HFFc6 (cell line): Measurements from ENCODE around the gene KBTBD12. TPM values are rescaled to one million over a fixed set of nuclear protein-coding genes. Genes with fewer than 3 reads are reported as not detected.

Source experiments
- DNase-seq: peaks from one replicate; pipeline ENCODE4 v3.0.0-alpha.2; 2018
- H3K27ac Mint-ChIP-seq: 2 replicates; pipeline ENCODE4 v1.8.0; 2020; ENCODE audit warnings: mild to moderate bottlenecking, mixed read lengths
- H3K27me3 Mint-ChIP-seq: 2 replicates; pipeline ENCODE4 v1.8.0; 2021; ENCODE audit warnings: mild to moderate bottlenecking, moderate library complexity, mixed read lengths; ENCODE audit not compliant: insufficient read depth
- H3K36me3 Mint-ChIP-seq: 2 replicates; pipeline ENCODE4 v1.8.0; 2021; ENCODE audit warnings: low read depth, mixed read lengths
- H3K4me1 Mint-ChIP-seq: 2 replicates; pipeline ENCODE4 v1.8.0; 2020; ENCODE audit warnings: low read depth, mixed read lengths
- H3K4me3 Mint-ChIP-seq: 2 replicates; pipeline ENCODE4 v1.8.0; 2020; ENCODE audit warnings: mild to moderate bottlenecking, moderate library complexity, mixed read lengths
- H3K9me3 Mint-ChIP-seq: 2 replicates; pipeline ENCODE4 v1.8.0; 2020; ENCODE audit warnings: mild to moderate bottlenecking, mixed read lengths
- CTCF ChIP-seq: fragments of 200-600 bp; sonication (generic); IDR thresholded peaks from 2 replicates; pipeline ENCODE4 v1.5.0; 2021; ENCODE audit warnings: antibody characterized with exemption, mild to moderate bottlenecking
- total RNA-seq, 6 experiments: library from RNA; stranded (reverse); fragmentation: NEBNext Ultra II Directional; extraction: Animal tissue kit (Norgen Biotek cat#: 25700); gene quantifications; 2 replicates in 1 of 6; 3 replicates in 5 of 6; pipeline ENCODE4 v1.2.3, GENCODE V29; 2021

KBTBD12 gene
- total RNA-seq, 6 experiments from 2014 or later = not detected

DNA sequence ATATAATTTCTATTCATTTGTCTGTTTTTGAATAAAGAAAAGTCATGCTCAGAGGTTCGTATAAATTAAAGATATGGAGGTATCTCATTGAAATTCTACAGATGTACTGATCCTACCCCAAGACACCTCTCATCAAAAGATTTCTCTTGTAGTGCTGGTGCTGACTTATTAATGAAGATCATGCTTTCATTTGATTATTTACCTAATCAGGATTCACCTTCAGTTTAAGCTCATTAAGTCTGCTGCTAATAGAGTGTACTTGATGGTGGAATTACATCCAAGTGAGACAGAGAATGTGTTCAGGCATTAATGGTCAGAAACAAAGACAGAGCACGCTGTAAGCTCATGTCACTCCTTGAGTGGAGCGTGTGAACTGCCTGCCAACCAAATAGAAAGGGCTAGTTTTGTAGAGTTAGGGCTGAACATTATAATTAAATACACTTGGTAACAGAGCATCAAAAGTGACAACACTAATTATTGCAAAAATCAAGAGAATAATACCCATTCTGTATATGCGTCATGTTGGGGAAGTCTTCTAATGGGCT is 45.5 kb downstream of the KBTBD12 start:
- H3K36me3 Mint-ChIP-seq = no peaks in the 10 kb centered on the region
- H3K27me3 Mint-ChIP-seq = peaks cover 14% of the 10 kb centered on the region
- no peak overlapping the region for H3K4me3 Mint-ChIP-seq

GRCh38 chr3:127961124-127961523 is 46.1 kb downstream of the KBTBD12 start:
- Mint-ChIP-seq H3K4me3 (no peak overlapping the region), H3K36me3 (no peaks in the 10 kb centered on the region), H3K27me3 (peaks cover 15% of the 10 kb centered on the region), H3K9me3 (peaks cover 4% of the 10 kb centered on the region), H3K4me1 (0 out of 2 replicates have a peak, but pooled peaks cover 7% of the 10 kb centered on the region), H3K27ac (no peak overlapping the region)
- TF ChIP-seq CTCF = no peak
- DNase-seq = no peak

More for the DNA sequence above, 45.5 kb downstream of the KBTBD12 start:
- 0 out of 2 replicates have a peak, but pooled peaks cover 7% of the 10 kb centered on the region for H3K4me1 Mint-ChIP-seq
- H3K27ac Mint-ChIP-seq = no peak overlapping the region
- no peak for TF ChIP-seq CTCF
- no peaks in the 10 kb centered on the region for H3K9me3 Mint-ChIP-seq
- DNase-seq = no peak

DNA sequence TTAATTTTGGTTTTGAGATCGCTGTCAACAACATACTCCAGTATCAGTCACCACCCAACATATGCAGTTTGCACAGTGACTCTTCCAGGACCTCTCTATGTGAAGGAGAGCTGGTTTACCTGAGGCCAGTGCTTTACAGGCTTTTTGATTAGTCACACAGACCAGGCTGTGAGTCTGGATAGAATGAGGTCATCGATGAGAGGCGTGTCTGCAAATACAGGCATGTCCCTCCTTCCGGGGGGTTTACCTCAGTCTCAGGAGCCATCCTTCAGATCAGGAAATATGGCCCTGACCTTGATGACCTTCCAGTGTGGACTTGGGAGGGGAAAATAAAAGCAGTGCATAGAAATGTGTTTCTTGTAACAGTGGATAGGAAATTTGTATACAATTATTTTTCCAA is 46.9 kb downstream of the KBTBD12 start:
- H3K27ac Mint-ChIP-seq = no peak overlapping the region
- peaks cover 18% of the 10 kb centered on the region for H3K27me3 Mint-ChIP-seq
- H3K36me3 Mint-ChIP-seq = no peaks in the 10 kb centered on the region
- DNase-seq = peak; percentile 30
- H3K9me3 Mint-ChIP-seq = peaks cover 8% of the 10 kb centered on the region
- no peak for TF ChIP-seq CTCF
- no peak overlapping the region for H3K4me3 Mint-ChIP-seq
- H3K4me1 Mint-ChIP-seq = 0 out of 2 replicates have a peak, but pooled peaks cover 7% of the 10 kb centered on the region

DNA sequence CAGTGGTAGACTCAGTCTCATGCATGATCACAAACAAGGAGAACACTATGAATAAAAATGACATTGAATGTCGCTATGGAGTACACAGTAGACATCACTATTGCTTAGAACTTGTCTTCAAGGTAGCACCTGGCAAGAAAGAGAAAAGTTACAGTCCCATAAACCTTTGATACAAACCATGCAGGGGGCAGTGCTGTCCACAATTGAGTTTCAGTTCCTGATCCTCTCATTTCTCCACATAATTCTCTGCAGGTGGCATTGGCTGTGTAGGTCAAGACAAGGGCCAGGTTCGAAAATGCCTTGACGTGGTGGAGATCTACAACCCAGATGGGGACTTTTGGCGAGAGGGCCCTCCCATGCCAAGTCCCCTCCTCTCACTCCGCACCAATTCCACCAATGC is 47.9 kb downstream of the KBTBD12 start:
- Mint-ChIP-seq H3K4me1 (0 out of 2 replicates have a peak, but pooled peaks cover 7% of the 10 kb centered on the region), H3K27ac (no peak overlapping the region), H3K36me3 (no peaks in the 10 kb centered on the region), H3K4me3 (no peak overlapping the region), H3K27me3 (peaks cover 20% of the 10 kb centered on the region), H3K9me3 (peaks cover 8% of the 10 kb centered on the region)
- TF ChIP-seq CTCF = no peak
- DNase-seq = no peak

- peaks cover 8% of the 10 kb centered on the region for H3K9me3 Mint-ChIP-seq
- H3K27ac Mint-ChIP-seq = no peak overlapping the region
- 0 out of 2 replicates have a peak, but pooled peaks cover 7% of the 10 kb centered on the region for H3K4me1 Mint-ChIP-seq
- H3K36me3 Mint-ChIP-seq = no peaks in the 10 kb centered on the region
- TF ChIP-seq CTCF = no peak
- no peak overlapping the region for H3K4me3 Mint-ChIP-seq
- no peak for DNase-seq
- peaks cover 24% of the 10 kb centered on the region for H3K27me3 Mint-ChIP-seq
Measured at GRCh38 chr3:127964053-127964452, 49.0 kb downstream of the KBTBD12 start.
